Measurements from ENCODE around the gene NHLH2. TPM values are rescaled to one million over a fixed set of nuclear protein-coding genes. Genes with fewer than 3 reads are reported as not detected.

NHLH2 gene
- total RNA-seq, 3 donors from 2014 or later: not detected

GRCh38 chr1:115839029-115839678 is 1.8 kb downstream of the NHLH2 start:
- intact Hi-C loops (cut with DNase I; ENCODE audit: low total_unique reads): no loop called here
- no peaks in the 10 kb centered on the region for H3K36me3 ChIP-seq
- peak in 1 of 2 donors; percentile 39 for DNase-seq (ENCODE audit: low spot score in 2 of 2)

DNA sequence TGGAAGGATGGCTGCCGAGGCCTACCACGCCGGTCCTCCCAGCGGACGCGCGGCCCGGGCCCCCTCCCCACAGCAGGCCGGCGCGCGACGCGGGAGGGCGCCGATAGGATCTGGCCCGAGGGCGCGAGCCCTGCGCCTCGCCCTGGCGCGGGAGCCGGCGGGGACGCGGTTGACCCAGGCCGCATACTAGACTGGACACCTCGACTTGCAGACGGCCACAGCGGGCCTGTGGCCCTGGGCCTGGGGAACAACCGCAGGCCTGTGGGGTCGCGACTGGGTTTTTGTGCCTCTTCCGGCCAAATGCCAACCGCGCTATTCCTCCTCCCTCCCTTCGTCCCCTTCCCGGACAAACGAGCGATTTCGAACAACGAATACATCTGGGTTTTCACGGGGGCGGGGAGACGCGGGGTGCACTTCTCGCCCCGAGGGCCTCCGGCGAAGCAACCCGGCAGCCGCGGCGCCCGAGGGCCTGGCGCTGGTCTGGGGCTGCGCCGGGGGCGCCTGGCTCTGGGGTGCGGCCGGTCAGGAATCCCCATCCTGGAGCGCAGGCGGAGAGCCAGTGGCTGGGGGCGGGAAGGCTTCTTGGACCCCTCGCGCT is 2.4 kb downstream of the NHLH2 start:
- Histone ChIP-seq H3K36me3 (no peaks in the 10 kb centered on the region), H3K27me3 (peaks cover 11 to 69% of the 10 kb centered on the region in 2 donors), H3K4me3 (peak overlapping the region; percentile 16 to 63 (median 37)), H3K9me3 (no peaks in the 10 kb centered on the region), H3K27ac (no peak overlapping the region), H3K4me1 (peaks cover 3 to 18% of the 10 kb centered on the region in 2 donors)
- DNase-seq (ENCODE audit: low spot score in 2 of 2): no peak
- TF ChIP-seq POLR2A (IDR thresholded peaks at IDR 0.05) (no peak), POLR2AphosphoS5 (IDR thresholded peaks at IDR 0.05) (no peak)
- TF ChIP-seq, protein P1, sequence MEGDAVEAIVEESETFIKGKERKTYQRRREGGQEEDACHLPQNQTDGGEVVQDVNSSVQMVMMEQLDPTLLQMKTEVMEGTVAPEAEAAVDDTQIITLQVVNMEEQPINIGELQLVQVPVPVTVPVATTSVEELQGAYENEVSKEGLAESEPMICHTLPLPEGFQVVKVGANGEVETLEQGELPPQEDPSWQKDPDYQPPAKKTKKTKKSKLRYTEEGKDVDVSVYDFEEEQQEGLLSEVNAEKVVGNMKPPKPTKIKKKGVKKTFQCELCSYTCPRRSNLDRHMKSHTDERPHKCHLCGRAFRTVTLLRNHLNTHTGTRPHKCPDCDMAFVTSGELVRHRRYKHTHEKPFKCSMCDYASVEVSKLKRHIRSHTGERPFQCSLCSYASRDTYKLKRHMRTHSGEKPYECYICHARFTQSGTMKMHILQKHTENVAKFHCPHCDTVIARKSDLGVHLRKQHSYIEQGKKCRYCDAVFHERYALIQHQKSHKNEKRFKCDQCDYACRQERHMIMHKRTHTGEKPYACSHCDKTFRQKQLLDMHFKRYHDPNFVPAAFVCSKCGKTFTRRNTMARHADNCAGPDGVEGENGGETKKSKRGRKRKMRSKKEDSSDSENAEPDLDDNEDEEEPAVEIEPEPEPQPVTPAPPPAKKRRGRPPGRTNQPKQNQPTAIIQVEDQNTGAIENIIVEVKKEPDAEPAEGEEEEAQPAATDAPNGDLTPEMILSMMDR (IDR thresholded peaks at IDR 0.05): no peak
- intact Hi-C loops (cut with DNase I; ENCODE audit: low total_unique reads): no loop called here

More at GRCh38 chr1:115839029-115839678, 1.8 kb downstream of the NHLH2 start:
- H3K4me3 ChIP-seq: peak overlapping the region; percentile 16 to 63 (median 37)
- H3K4me1 ChIP-seq: peaks cover 3 to 18% of the 10 kb centered on the region in 2 donors
- H3K27ac ChIP-seq: no peak overlapping the region
- peaks cover 11 to 70% of the 10 kb centered on the region in 2 donors for H3K27me3 ChIP-seq
- H3K9me3 ChIP-seq: no peaks in the 10 kb centered on the region
- TF ChIP-seq, protein P1 (IDR thresholded peaks at IDR 0.05): no peak
- TF ChIP-seq POLR2A (IDR thresholded peaks at IDR 0.05): no peak
- no peak for TF ChIP-seq POLR2AphosphoS5 (IDR thresholded peaks at IDR 0.05)

- Histone ChIP-seq H3K4me3 (peak overlapping the region in 2 of 3 donors; percentile 37 to 63), H3K27ac (no peak overlapping the region), H3K9me3 (no peaks in the 10 kb centered on the region), H3K36me3 (no peaks in the 10 kb centered on the region), H3K4me1 (peaks cover 3 to 18% of the 10 kb centered on the region in 2 donors), H3K27me3 (peaks cover 11 to 62% of the 10 kb centered on the region in 2 donors)
- no peak for TF ChIP-seq POLR2AphosphoS5 (IDR thresholded peaks at IDR 0.05)
- TF ChIP-seq, protein P1 (IDR thresholded peaks at IDR 0.05): no peak
- no peak for TF ChIP-seq POLR2A (IDR thresholded peaks at IDR 0.05)
- intact Hi-C loops (cut with DNase I; ENCODE audit: low total_unique reads): no loop called here
- DNase-seq (ENCODE audit: low spot score in 2 of 2): no peak
Measured at GRCh38 chr1:115837740-115838421, 3.0 kb downstream of the NHLH2 start.

GRCh38 chr1:115837341-115837739 is 3.6 kb downstream of the NHLH2 start:
- Histone ChIP-seq H3K36me3 (no peaks in the 10 kb centered on the region), H3K9me3 (no peaks in the 10 kb centered on the region), H3K27me3 (peaks cover 11 to 58% of the 10 kb centered on the region in 2 donors), H3K4me1 (peaks cover 3 to 18% of the 10 kb centered on the region in 2 donors), H3K27ac (no peak overlapping the region), H3K4me3 (peak overlapping the region in 1 of 3 donors; percentile 63)
- DNase-seq (ENCODE audit: low spot score in 2 of 2): no peak
- TF ChIP-seq, protein P1 (IDR thresholded peaks at IDR 0.05): no peak
- TF ChIP-seq POLR2AphosphoS5 (IDR thresholded peaks at IDR 0.05) (no peak), POLR2A (IDR thresholded peaks at IDR 0.05) (no peak)
- intact Hi-C loops (cut with DNase I; ENCODE audit: low total_unique reads): no loop called here

- Histone ChIP-seq H3K27ac (no peak overlapping the region), H3K27me3 (peaks cover 11 to 31% of the 10 kb centered on the region in 2 donors)
Measured at GRCh38 chr1:115833856-115834255, 7.1 kb downstream of the NHLH2 start.

More at GRCh38 chr1:115833856-115834255, 7.1 kb downstream of the NHLH2 start:
- TF ChIP-seq POLR2A (IDR thresholded peaks at IDR 0.05) (no peak), POLR2AphosphoS5 (IDR thresholded peaks at IDR 0.05) (no peak)
- TF ChIP-seq, protein P1 (IDR thresholded peaks at IDR 0.05): no peak
- H3K36me3 ChIP-seq: no peaks in the 10 kb centered on the region
- H3K4me1 ChIP-seq: peaks cover 0 to 9% of the 10 kb centered on the region in 2 donors
- intact Hi-C loops (cut with DNase I; ENCODE audit: low total_unique reads): no loop called here
- no peak for DNase-seq (ENCODE audit: low spot score in 2 of 2)
- H3K4me3 ChIP-seq: no peak overlapping the region
- no peaks in the 10 kb centered on the region for H3K9me3 ChIP-seq
